Measurements from ENCODE around the gene GABPB2.

DNA sequence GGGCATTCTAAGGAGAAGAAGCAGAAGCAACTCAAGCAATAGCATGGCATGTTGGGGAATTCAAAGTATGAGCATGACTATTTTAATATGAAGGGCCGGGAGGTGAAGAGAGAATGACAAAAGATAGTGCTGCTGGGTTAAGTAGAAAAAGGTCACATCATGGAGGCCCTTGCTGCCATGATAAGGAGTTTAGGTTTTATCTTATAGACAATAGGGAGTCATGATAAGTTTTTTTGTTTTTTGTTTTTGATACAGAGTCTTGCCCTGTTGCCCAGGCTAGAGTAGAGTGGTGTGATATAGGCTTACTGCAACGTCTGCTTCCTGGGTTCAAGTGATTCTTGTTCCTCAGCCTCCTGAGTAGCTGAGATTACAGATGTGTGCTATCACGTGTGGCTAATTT lies 31.0 kb upstream of the GABPB2 start:
- TF ChIP-seq, protein P1, sequence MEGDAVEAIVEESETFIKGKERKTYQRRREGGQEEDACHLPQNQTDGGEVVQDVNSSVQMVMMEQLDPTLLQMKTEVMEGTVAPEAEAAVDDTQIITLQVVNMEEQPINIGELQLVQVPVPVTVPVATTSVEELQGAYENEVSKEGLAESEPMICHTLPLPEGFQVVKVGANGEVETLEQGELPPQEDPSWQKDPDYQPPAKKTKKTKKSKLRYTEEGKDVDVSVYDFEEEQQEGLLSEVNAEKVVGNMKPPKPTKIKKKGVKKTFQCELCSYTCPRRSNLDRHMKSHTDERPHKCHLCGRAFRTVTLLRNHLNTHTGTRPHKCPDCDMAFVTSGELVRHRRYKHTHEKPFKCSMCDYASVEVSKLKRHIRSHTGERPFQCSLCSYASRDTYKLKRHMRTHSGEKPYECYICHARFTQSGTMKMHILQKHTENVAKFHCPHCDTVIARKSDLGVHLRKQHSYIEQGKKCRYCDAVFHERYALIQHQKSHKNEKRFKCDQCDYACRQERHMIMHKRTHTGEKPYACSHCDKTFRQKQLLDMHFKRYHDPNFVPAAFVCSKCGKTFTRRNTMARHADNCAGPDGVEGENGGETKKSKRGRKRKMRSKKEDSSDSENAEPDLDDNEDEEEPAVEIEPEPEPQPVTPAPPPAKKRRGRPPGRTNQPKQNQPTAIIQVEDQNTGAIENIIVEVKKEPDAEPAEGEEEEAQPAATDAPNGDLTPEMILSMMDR (IDR thresholded peaks at IDR 0.05) = no peak
- no peak for TF ChIP-seq POLR2A (IDR thresholded peaks at IDR 0.05)

Data from gastroesophageal sphincter (tissue), 3 donors.